Activated CD4-positive, alpha-beta memory T cell treated with anti-CD3 and anti-CD28 coated beads, Interleukin-2, amount 10 ng/mL, durations not matched to agents 7 days and 5 days (primary cell): ENCODE measurements around the gene MGAT4A. TPM values are rescaled to one million over a fixed set of nuclear protein-coding genes. Genes with fewer than 3 reads are reported as not detected.

ENCODE experiments used
- CTCF ChIA-PET: fragments of 350-600 bp; sonication (Branson Sonifier 250); formaldehyde crosslinking; loops from one replicate; lab custom pipeline; 2021; ENCODE audit warnings: antibody characterized with exemption, inconsistent platforms; lab: Charles Lee
- POLR2A ChIA-PET: fragments of 350-600 bp; sonication (Branson Sonifier 250); formaldehyde crosslinking; loops from one replicate; lab custom pipeline; 2021; ENCODE audit warnings: antibody characterized with exemption; lab: Charles Lee
- DNase-seq: peaks from one replicate; pipeline ENCODE4 v3.0.0-alpha.2; 2020
- H3K27ac Mint-ChIP-seq: one replicate; pipeline ENCODE4 v1.8.0; 2021; ENCODE audit warnings: mild to moderate bottlenecking, mixed read lengths
- H3K27me3 Mint-ChIP-seq: one replicate; pipeline ENCODE4 v1.8.0; 2021; ENCODE audit warnings: mixed read lengths
- H3K36me3 Mint-ChIP-seq: one replicate; pipeline ENCODE4 v1.8.0; 2021; ENCODE audit warnings: low read depth, mixed read lengths
- H3K4me1 Mint-ChIP-seq: one replicate; pipeline ENCODE4 v1.8.0; 2021; ENCODE audit warnings: mixed read lengths
- H3K4me3 Mint-ChIP-seq: one replicate; pipeline ENCODE4 v1.8.0; 2021; ENCODE audit warnings: mild to moderate bottlenecking, mixed read lengths
- H3K9me3 Mint-ChIP-seq: one replicate; pipeline ENCODE4 v1.8.0; 2021; ENCODE audit warnings: mixed read lengths
- total RNA-seq, 2 experiments: library from RNA; stranded (reverse); gene quantifications; one replicate each; pipeline ENCODE4 v1.2.3, GENCODE V29; 2021

MGAT4A gene
- total RNA-seq, 2 experiments from 2014 or later: 69.8 to 80.6 TPM

DNA sequence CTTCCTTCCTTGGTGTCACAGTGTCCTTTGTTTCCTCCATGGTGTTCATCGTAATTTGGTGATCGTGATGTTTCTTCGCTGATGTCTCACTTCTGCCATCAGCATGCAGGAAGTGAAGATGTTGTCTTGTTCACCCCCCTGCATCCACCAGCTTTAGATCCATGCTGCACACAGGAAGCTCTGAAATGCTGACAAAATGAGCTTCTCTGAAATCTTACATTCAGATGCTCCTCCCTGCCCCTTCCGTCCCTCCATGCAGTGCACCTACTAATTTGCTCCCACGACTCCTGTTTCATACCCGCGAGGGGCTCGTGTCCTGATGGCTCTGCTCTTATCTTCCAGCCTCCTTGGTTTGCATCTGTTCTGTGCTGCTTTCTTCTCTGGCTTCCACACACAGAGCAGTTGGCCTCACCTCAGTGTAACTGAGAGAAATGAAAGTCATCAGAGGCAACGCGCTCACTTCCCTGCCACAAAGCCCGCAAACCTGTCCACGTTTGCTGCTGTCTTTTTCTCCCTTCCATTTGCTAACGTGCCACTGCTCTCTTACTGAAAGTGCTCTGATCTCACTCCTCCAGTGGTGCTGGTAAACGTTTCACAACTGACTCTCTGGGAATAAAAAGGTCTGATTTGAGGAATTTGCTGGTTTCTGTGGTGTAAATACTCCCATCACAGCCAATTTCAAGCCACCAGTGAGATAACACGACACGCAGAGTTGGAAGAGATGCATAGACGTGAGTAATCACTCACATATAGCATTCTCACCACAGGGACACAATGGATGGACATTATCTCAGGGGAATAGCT is 41.0 kb upstream of the MGAT4A start:
- CTCF ChIA-PET: interaction anchor here (0.8 to 2.8 kb wide), 17 partner anchors 8 to 137 kb away, joined by 3 to 21 read pairs (median 5); partner anchors contain the start of gene MGAT4A
- Mint-ChIP-seq H3K4me3 (peak overlapping the region; percentile 97), H3K27me3 (no peaks in the 10 kb centered on the region)

DNA sequence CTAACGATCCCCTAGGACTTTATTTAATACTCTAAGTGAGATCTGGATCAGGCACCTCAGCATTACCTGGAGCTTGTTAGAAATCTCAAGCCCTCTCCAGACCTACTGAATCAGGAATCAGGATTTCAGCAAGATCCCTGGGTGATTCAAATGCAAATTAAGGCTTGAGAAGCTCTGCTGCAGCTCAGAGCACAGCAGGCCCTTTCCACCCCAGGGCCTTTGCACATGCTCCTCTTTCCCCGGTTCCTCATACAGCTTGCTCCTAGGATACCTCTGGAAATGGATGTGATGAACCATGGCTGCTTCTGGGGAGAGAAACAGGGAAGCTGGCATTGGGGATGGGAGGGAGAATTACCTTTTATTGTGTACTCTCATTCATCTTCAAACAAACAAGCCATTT is 40.3 kb upstream of the MGAT4A start:
- Mint-ChIP-seq H3K4me3 (peak overlapping the region; percentile 97), H3K36me3 (peaks cover 14% of the 10 kb centered on the region), H3K9me3 (no peaks in the 10 kb centered on the region), H3K4me1 (peaks cover 70% of the 10 kb centered on the region), H3K27ac (peak overlapping the region; percentile 98), H3K27me3 (no peaks in the 10 kb centered on the region)
- DNase-seq: no peak
- ChIA-PET POLR2A (interaction anchor here (0.6 to 13.6 kb wide), 34 partner anchors 8 to 410 kb away, joined by 3 to 291 read pairs (median 5); partner anchors contain the start of genes C2orf15, COA5, LIPT1 and MGAT4A), CTCF (interaction anchor here (0.7 to 2.8 kb wide), 18 partner anchors 9 to 137 kb away, joined by 3 to 21 read pairs (median 5); partner anchors contain the start of gene MGAT4A)

More for the DNA sequence above, 41.0 kb upstream of the MGAT4A start:
- H3K4me1 Mint-ChIP-seq: peaks cover 63% of the 10 kb centered on the region
- H3K27ac Mint-ChIP-seq: peak overlapping the region; percentile 98
- H3K9me3 Mint-ChIP-seq: no peaks in the 10 kb centered on the region
- peak; percentile 74 for DNase-seq
- POLR2A ChIA-PET: interaction anchor here (0.6 to 13.6 kb wide), 34 partner anchors 8 to 409 kb away, joined by 3 to 291 read pairs (median 5); partner anchors contain the start of genes C2orf15, COA5, MGAT4A and MITD1
- peaks cover 14% of the 10 kb centered on the region for H3K36me3 Mint-ChIP-seq

GRCh38 chr2:98769784-98770183 is 38.9 kb upstream of the MGAT4A start:
- ChIA-PET POLR2A (interaction anchor here (2.4 to 13.6 kb wide), 7 partner anchors 10 to 305 kb away, joined by 16 to 291 read pairs (median 32); partner anchors contain the start of gene MGAT4A), CTCF (interaction anchor here (2.2 kb wide), 1 partner anchor 39 kb away, joined by 21 read pairs; the partner anchor contains the start of gene MGAT4A)
- peaks cover 20% of the 10 kb centered on the region for H3K36me3 Mint-ChIP-seq
- no peaks in the 10 kb centered on the region for H3K27me3 Mint-ChIP-seq
- peak; percentile 39 for DNase-seq
- H3K9me3 Mint-ChIP-seq: no peaks in the 10 kb centered on the region
- H3K27ac Mint-ChIP-seq: peak overlapping the region; percentile 98
- peak overlapping the region; percentile 97 for H3K4me3 Mint-ChIP-seq
- H3K4me1 Mint-ChIP-seq: peaks cover 78% of the 10 kb centered on the region

GRCh38 chr2:98769114-98769476 is 38.2 kb upstream of the MGAT4A start:
- DNase-seq: no peak
- POLR2A ChIA-PET: interaction anchor here (0.5 to 13.6 kb wide), 6 partner anchors 10 to 105 kb away, joined by 4 to 291 read pairs (median 29); partner anchors contain the start of gene MGAT4A
- H3K27me3 Mint-ChIP-seq: no peaks in the 10 kb centered on the region

DNA sequence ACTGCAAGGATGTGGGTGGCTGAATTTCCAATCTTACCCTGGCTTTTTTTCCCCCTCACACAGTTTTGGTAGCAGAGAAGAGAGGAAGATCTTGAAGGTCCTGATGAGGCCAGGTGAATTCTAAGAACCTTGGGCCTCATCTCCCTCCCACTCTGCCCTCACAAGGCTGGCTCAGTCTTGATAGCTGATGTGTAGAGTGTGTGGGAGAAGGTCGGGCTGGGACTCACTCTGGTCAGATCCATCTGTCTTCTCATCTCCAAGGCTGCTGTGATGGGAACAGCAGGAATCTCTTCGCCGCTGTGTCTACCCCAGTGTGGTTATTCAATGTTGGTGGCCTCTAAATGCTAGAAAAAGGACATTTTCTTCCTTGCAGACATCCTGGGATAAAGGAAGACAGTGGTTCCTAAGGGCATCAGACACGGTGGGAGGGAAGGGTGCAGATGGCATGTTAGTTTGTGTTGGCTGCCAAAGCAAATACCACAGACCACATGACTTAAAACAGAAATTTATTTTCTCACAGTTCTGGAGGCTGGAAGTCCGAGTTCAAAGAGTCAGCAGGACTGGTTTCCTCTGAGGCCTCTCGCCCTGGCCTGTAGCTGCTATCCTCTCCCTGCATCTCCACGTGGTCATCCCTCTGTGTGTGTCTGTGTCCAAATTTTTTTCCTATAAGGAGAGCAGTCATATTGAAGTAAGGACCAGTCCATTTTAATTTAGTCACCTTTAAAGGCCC is 37.6 kb upstream of the MGAT4A start:
- peaks cover 85% of the 10 kb centered on the region for H3K4me1 Mint-ChIP-seq
- H3K27ac Mint-ChIP-seq: peak overlapping the region; percentile 71
- POLR2A ChIA-PET: interaction anchor here (1.1 to 13.6 kb wide), 4 partner anchors 9 to 105 kb away, joined by 3 to 291 read pairs (median 6); partner anchors contain the start of gene MGAT4A
- CTCF ChIA-PET: interaction anchor here (1.1 to 2.6 kb wide), 2 partner anchors 11 to 119 kb away, joined by 4 to 8 read pairs; no protein-coding TSS in a partner anchor
- DNase-seq: no peak
- no peaks in the 10 kb centered on the region for H3K9me3 Mint-ChIP-seq
- H3K36me3 Mint-ChIP-seq: peaks cover 24% of the 10 kb centered on the region
- no peaks in the 10 kb centered on the region for H3K27me3 Mint-ChIP-seq
- H3K4me3 Mint-ChIP-seq: peak overlapping the region; percentile 53

More at GRCh38 chr2:98769114-98769476, 38.2 kb upstream of the MGAT4A start:
- Mint-ChIP-seq H3K4me1 (peaks cover 81% of the 10 kb centered on the region), H3K36me3 (peaks cover 24% of the 10 kb centered on the region), H3K9me3 (no peaks in the 10 kb centered on the region), H3K4me3 (peak overlapping the region; percentile 53), H3K27ac (peak overlapping the region; percentile 71)
- CTCF ChIA-PET: interaction anchor here (2.6 kb wide), 1 partner anchor 11 kb away, joined by 8 read pairs; no protein-coding TSS in a partner anchor

DNA sequence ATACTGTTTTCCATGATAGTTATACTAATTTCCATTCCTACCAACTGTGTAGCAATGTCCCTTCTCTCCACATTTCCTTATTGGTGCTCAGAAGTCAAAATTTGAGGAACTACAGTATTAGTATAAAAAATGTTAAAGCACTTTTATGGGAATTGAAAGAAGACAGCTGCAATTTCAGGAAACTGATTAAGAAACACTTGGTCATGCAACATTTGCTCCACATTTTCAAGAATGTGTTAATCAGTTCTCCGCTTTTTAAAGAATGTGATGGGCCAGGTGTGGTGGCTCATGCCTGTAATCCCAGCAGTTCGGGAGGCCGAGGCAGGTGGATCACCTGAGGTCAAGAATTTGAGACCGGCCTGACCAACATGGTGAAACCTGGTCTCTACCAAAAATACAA is 33.6 kb upstream of the MGAT4A start:
- ChIA-PET CTCF (no interaction called here), POLR2A (no interaction called here)
- H3K36me3 Mint-ChIP-seq: peaks cover 28% of the 10 kb centered on the region
- no peak overlapping the region for H3K27ac Mint-ChIP-seq
- peaks cover 84% of the 10 kb centered on the region for H3K4me1 Mint-ChIP-seq
- H3K27me3 Mint-ChIP-seq: no peaks in the 10 kb centered on the region
- H3K4me3 Mint-ChIP-seq: no peak overlapping the region
- no peaks in the 10 kb centered on the region for H3K9me3 Mint-ChIP-seq
- no peak for DNase-seq

GRCh38 chr2:98763209-98763951 is 32.4 kb upstream of the MGAT4A start:
- Mint-ChIP-seq H3K27ac (no peak overlapping the region), H3K36me3 (peaks cover 23% of the 10 kb centered on the region), H3K27me3 (no peaks in the 10 kb centered on the region), H3K4me3 (no peak overlapping the region), H3K4me1 (peaks cover 84% of the 10 kb centered on the region), H3K9me3 (no peaks in the 10 kb centered on the region)
- CTCF ChIA-PET: no interaction called here
- no peak for DNase-seq
- POLR2A ChIA-PET: interaction anchor here (1.1 kb wide), 1 partner anchor 8 kb away, joined by 4 read pairs; no protein-coding TSS in a partner anchor

DNA sequence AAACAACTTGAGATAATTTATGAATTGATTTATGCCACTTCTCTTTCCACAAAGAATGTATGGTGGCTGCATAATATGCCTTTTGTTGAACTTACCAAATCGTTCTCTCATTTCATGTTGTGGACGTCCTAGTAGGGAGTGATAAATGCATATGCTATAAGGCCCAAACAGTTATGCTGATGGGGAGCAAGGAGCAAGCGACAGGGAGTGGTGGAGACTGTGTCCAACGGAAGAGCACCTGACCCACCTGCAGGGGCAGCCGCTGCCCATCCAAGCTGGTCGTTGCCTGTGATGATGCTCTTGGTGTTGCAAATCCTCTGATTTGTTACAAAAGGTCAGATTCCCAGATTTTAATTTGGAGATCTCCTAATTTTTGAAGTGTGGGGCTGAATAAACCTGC is 31.0 kb upstream of the MGAT4A start:
- ChIA-PET CTCF (interaction anchor here (1.0 to 1.8 kb wide), 2 partner anchors 10 to 112 kb away, joined by 4 to 6 read pairs; no protein-coding TSS in a partner anchor), POLR2A (interaction anchor here (0.8 to 6.1 kb wide), 3 partner anchors 9 to 61 kb away, joined by 3 to 77 read pairs (median 48); partner anchors contain the start of gene MGAT4A)
- H3K4me1 Mint-ChIP-seq: peaks cover 83% of the 10 kb centered on the region
- H3K4me3 Mint-ChIP-seq: no peak overlapping the region
- H3K27ac Mint-ChIP-seq: no peak overlapping the region
- peaks cover 21% of the 10 kb centered on the region for H3K36me3 Mint-ChIP-seq
- no peaks in the 10 kb centered on the region for H3K27me3 Mint-ChIP-seq
- H3K9me3 Mint-ChIP-seq: no peaks in the 10 kb centered on the region
- no peak for DNase-seq

GRCh38 chr2:98761267-98761781 is 30.4 kb upstream of the MGAT4A start:
- H3K9me3 Mint-ChIP-seq: no peaks in the 10 kb centered on the region
- H3K4me3 Mint-ChIP-seq: peak overlapping the region; percentile 4
- peaks cover 21% of the 10 kb centered on the region for H3K36me3 Mint-ChIP-seq
- peak; percentile 60 for DNase-seq
- no peaks in the 10 kb centered on the region for H3K27me3 Mint-ChIP-seq
- ChIA-PET POLR2A (interaction anchor here (0.8 to 6.1 kb wide), 3 partner anchors 10 to 61 kb away, joined by 3 to 77 read pairs (median 48); partner anchors contain the start of gene MGAT4A), CTCF (interaction anchor here (1.0 to 1.8 kb wide), 2 partner anchors 10 to 112 kb away, joined by 4 to 6 read pairs; no protein-coding TSS in a partner anchor)
- H3K4me1 Mint-ChIP-seq: peaks cover 77% of the 10 kb centered on the region
- peak overlapping the region; percentile 62 for H3K27ac Mint-ChIP-seq

GRCh38 chr2:98759827-98760625 is 29.1 kb upstream of the MGAT4A start:
- Mint-ChIP-seq H3K27me3 (no peaks in the 10 kb centered on the region), H3K9me3 (no peaks in the 10 kb centered on the region), H3K4me3 (no peak overlapping the region), H3K4me1 (peaks cover 70% of the 10 kb centered on the region), H3K36me3 (peaks cover 15% of the 10 kb centered on the region), H3K27ac (peak overlapping the region; percentile 66)
- DNase-seq: no peak
- ChIA-PET POLR2A (interaction anchor here (0.6 to 6.1 kb wide), 5 partner anchors 8 to 96 kb away, joined by 3 to 77 read pairs (median 3); partner anchors contain the start of gene MGAT4A), CTCF (interaction anchor here (1.0 to 1.8 kb wide), 3 partner anchors 11 to 103 kb away, joined by 3 to 6 read pairs (median 4); no protein-coding TSS in a partner anchor)
